ENCODE data around the gene C9orf85.

C9orf85 gene

GRCh38 chr9:71908825-71909224 lies 2.6 kb upstream of the C9orf85 start:
- DNase-seq = no peak

GRCh38 chr9:71909887-71910649 lies 1.4 kb upstream of the C9orf85 start:
- peak; percentile 81 for DNase-seq

- DNase-seq = no peak
Measured at GRCh38 chr9:71910650-71911060, 784 bp upstream of the C9orf85 start.

GRCh38 chr9:71911908-71912335 lies 483 bp downstream of the C9orf85 start:
- no peak for DNase-seq

GRCh38 chr9:71915495-71915894 lies 4.1 kb downstream of the C9orf85 start:
- no peak for DNase-seq

- no peak for DNase-seq
Measured at GRCh38 chr9:71916834-71917534, 5.5 kb downstream of the C9orf85 start.

- DNase-seq = no peak
Measured at GRCh38 chr9:71918419-71918818, 7.0 kb downstream of the C9orf85 start.

GRCh38 chr9:71920456-71921189 lies 9.2 kb downstream of the C9orf85 start:
- DNase-seq = no peak

GRCh38 chr9:71921190-71921814 lies 9.9 kb downstream of the C9orf85 start:
- DNase-seq = no peak

- DNase-seq = no peak
Measured at GRCh38 chr9:71924576-71924975, 13.1 kb downstream of the C9orf85 start.

GRCh38 chr9:71925834-71926233 lies 14.4 kb downstream of the C9orf85 start:
- no peak for DNase-seq

GRCh38 chr9:71928376-71928775 lies 16.9 kb downstream of the C9orf85 start:
- DNase-seq = no peak

- no peak for DNase-seq
Measured at GRCh38 chr9:71928806-71929205, 17.4 kb downstream of the C9orf85 start.

GRCh38 chr9:71929223-71929622 lies 17.8 kb downstream of the C9orf85 start:
- DNase-seq = no peak

- no peak for DNase-seq
Measured at GRCh38 chr9:71929791-71930440, 18.5 kb downstream of the C9orf85 start.

- DNase-seq = no peak
Measured at GRCh38 chr9:71931166-71931565, 19.7 kb downstream of the C9orf85 start.

GRCh38 chr9:71936066-71936465 lies 24.6 kb downstream of the C9orf85 start:
- no peak for DNase-seq

GRCh38 chr9:71937070-71937625 lies 25.7 kb downstream of the C9orf85 start:
- DNase-seq = no peak

GRCh38 chr9:71937898-71938297 lies 26.5 kb downstream of the C9orf85 start:
- DNase-seq = no peak

GRCh38 chr9:71941060-71941568 lies 29.7 kb downstream of the C9orf85 start:
- no peak for DNase-seq

GRCh38 chr9:71941998-71942567 lies 30.6 kb downstream of the C9orf85 start:
- DNase-seq = no peak
